Neural cell (in vitro differentiated cells): Measurements from ENCODE around the gene COL24A1.

Experiments
- EZH2 ChIP-seq: fragments of 200-600, 300-800 bp; shearing (Covaris generic), sonication (generic); IDR thresholded peaks from 2 replicates; pipeline ENCODE4 v1.6.1; 2014; ENCODE audit warnings: antibody characterized with exemption, low read length, borderline replicate concordance, mild to moderate bottlenecking; ENCODE audit not compliant: insufficient read depth, poor library complexity, severe bottlenecking
- MXI1 ChIP-seq: fragments of 450-650 bp; conservative IDR thresholded peaks from 2 replicates; pipeline ENCODE4 v1.6.1; 2014; ENCODE audit warnings: antibody characterized with exemption, mild to moderate bottlenecking; ENCODE audit not compliant: poor library complexity, severe bottlenecking
- POLR2AphosphoS5 ChIP-seq: IDR thresholded peaks from 2 replicates; pipeline ENCODE4 v1.6.1; 2012
- SMC3 ChIP-seq: fragments of 450-650 bp; conservative IDR thresholded peaks from 2 replicates; pipeline ENCODE4 v1.6.1; 2014; ENCODE audit warnings: antibody characterized with exemption, mild to moderate bottlenecking, moderate library complexity; ENCODE audit not compliant: poor library complexity
- TAF1 ChIP-seq: IDR thresholded peaks from 2 replicates; pipeline ENCODE4 v1.6.1; 2012; ENCODE audit warnings: low read depth
- TF ChIP-seq, protein P1 (sequence below): fragments of 450-650 bp; IDR thresholded peaks from 2 replicates; pipeline ENCODE4 v1.5.1; 2014; ENCODE audit warnings: antibody characterized with exemption, mild to moderate bottlenecking, moderate library complexity; ENCODE audit not compliant: poor library complexity, severe bottlenecking

DNA sequence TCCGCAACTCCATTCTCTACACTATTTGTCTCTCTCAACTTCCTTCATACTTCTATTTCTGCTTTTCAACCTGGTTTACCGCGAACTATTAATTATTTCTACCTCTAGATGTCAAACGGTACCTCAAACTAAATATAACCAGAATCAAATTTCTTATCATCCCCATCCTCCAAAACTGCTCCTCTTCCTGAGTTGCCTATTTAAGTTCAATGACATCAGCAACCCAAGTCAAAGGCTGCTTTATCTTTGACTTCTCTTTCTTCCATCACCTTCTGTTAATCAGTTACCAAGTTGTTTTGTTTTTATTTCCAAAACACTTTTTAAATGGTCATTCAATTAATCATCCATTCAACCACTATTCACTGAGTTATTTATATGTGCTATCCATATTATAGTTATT, 171.9 kb downstream of the COL24A1 start:
- no peak for TF ChIP-seq EZH2
- TF ChIP-seq, protein P1, sequence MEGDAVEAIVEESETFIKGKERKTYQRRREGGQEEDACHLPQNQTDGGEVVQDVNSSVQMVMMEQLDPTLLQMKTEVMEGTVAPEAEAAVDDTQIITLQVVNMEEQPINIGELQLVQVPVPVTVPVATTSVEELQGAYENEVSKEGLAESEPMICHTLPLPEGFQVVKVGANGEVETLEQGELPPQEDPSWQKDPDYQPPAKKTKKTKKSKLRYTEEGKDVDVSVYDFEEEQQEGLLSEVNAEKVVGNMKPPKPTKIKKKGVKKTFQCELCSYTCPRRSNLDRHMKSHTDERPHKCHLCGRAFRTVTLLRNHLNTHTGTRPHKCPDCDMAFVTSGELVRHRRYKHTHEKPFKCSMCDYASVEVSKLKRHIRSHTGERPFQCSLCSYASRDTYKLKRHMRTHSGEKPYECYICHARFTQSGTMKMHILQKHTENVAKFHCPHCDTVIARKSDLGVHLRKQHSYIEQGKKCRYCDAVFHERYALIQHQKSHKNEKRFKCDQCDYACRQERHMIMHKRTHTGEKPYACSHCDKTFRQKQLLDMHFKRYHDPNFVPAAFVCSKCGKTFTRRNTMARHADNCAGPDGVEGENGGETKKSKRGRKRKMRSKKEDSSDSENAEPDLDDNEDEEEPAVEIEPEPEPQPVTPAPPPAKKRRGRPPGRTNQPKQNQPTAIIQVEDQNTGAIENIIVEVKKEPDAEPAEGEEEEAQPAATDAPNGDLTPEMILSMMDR = no peak
- TF ChIP-seq POLR2AphosphoS5 = no peak
- no peak for TF ChIP-seq SMC3
- TF ChIP-seq TAF1 = no peak
- TF ChIP-seq MXI1 = no peak
